B cell (primary cell): ENCODE results near the gene KRTAP4-4. TPM values are rescaled to one million over a fixed set of nuclear protein-coding genes. Genes with fewer than 3 reads are reported as not detected.
"Not testable (repeated sequence)": the region's sequence is repeated elsewhere in the genome, so short reads cannot be mapped to it uniquely, and the experiment has no call there.

Source experiments
- ATAC-seq: fragments of 200-7000 bp; cut with Tn5 transposase; one replicate; pipeline ENCODE4 v1.10.0; 2021; ENCODE audit warnings: low read depth, mild to moderate bottlenecking, moderate number of reproducible peaks, moderate library complexity
- CTCF ChIA-PET: fragments of 350-600 bp; sonication (Branson Sonifier 250); formaldehyde crosslinking; loops from one replicate; lab custom pipeline; 2021; ENCODE audit warnings: antibody characterized with exemption, inconsistent platforms; lab: Charles Lee
- POLR2A ChIA-PET: fragments of 350-600 bp; sonication (Branson Sonifier 250); formaldehyde crosslinking; loops from one replicate; lab custom pipeline; 2021; ENCODE audit warnings: antibody characterized with exemption; lab: Charles Lee
- DNase-seq: peaks from one replicate; pipeline ENCODE4 v3.0.0; 2013
- H2AFZ ChIP-seq: 2 replicates; pipeline ENCODE4 v1.6.1; 2012; ENCODE audit warnings: mild to moderate bottlenecking, low read depth, low read length; ENCODE audit not compliant: insufficient read depth, poor library complexity, severe bottlenecking
- H3K27ac ChIP-seq, 2 donors: 1 replicate in 1 of 2; 2 replicates in 1 of 2; pipeline ENCODE4 v1.5.1; 2012 to 2013; ENCODE audit warnings: low read length in 2 of 2, mild to moderate bottlenecking in 2 of 2, moderate library complexity in 1 of 2
- H3K27me3 ChIP-seq, 4 experiments: fragments of 200-600 bp in 1 of 4; sonication (generic) in 1 of 4; replicated peaks in 1 of 4; 1 replicate in 2 of 4; 2 replicates in 2 of 4; pipeline versions ENCODE4 v1.6.1 to v1.7.0; 2013 to 2016; ENCODE audit warnings: low read length in 3 of 4, mild to moderate bottlenecking in 2 of 4, mixed read lengths in 1 of 4, moderate library complexity in 1 of 4; ENCODE audit not compliant: insufficient read depth in 4 of 4, control insufficient read depth in 3 of 4; ENCODE audit errors: control extremely low read depth in 1 of 4
- H3K36me3 ChIP-seq, 2 experiments: replicated peaks in 1 of 2; 1 replicate in 1 of 2; 2 replicates in 1 of 2; pipeline versions ENCODE4 v1.6.1 to v1.7.1; 2013; ENCODE audit warnings: low read length in 1 of 2; ENCODE audit not compliant: insufficient read depth in 2 of 2, control insufficient read depth in 1 of 2; ENCODE audit errors: control extremely low read depth in 1 of 2, extremely low read depth in 1 of 2
- H3K4me1 ChIP-seq, 2 donors: fragments of 200-600 bp in 1 of 2; sonication (generic) in 1 of 2; 1 replicate in 1 of 2; 2 replicates in 1 of 2; pipeline versions ENCODE4 v1.5.1 to v1.6.1; 2013 to 2017; ENCODE audit warnings: low read length in 2 of 2; ENCODE audit not compliant: control insufficient read depth in 2 of 2, insufficient read depth in 2 of 2
- H3K4me2 ChIP-seq: replicated peaks from 2 replicates; pipeline ENCODE3; 2012; ENCODE audit warnings: mild to moderate bottlenecking, low read depth, low read length; ENCODE audit not compliant: poor library complexity, severe bottlenecking
- H3K4me3 ChIP-seq, 5 experiments: fragments of 200-600 bp in 1 of 5; sonication (generic) in 1 of 5; 1 replicate in 3 of 5; 2 replicates in 2 of 5; pipeline versions ENCODE4 v1.5.1 to v1.7.0; 2011 to 2016; ENCODE audit warnings: low read length in 4 of 5, mild to moderate bottlenecking in 4 of 5, low read depth in 2 of 5, control low read depth in 1 of 5, moderate library complexity in 1 of 5; ENCODE audit not compliant: insufficient read depth in 1 of 5; ENCODE audit errors: control extremely low read depth in 1 of 5, extremely low read depth in 1 of 5
- H3K79me2 ChIP-seq: fragments of 200-600 bp; sonication (generic); one replicate; pipeline ENCODE4 v1.6.0; 2016; ENCODE audit warnings: low read length; ENCODE audit not compliant: control insufficient read depth, insufficient read depth
- H3K9ac ChIP-seq: fragments of 200-600 bp; sonication (generic); 2 replicates; pipeline ENCODE4 v1.6.1; 2017; ENCODE audit warnings: mild to moderate bottlenecking, low read length, moderate library complexity
- H3K9me3 ChIP-seq, 3 donors: one replicate each; pipeline versions ENCODE4 v1.6.1 to v1.7.1; 2013; ENCODE audit warnings: low read length in 2 of 3; ENCODE audit not compliant: control insufficient read depth in 2 of 3, insufficient read depth in 1 of 3; ENCODE audit errors: control extremely low read depth in 1 of 3
- H4K20me1 ChIP-seq: 2 replicates; pipeline ENCODE4 v1.6.0; 2012; ENCODE audit warnings: mild to moderate bottlenecking, low read length; ENCODE audit not compliant: insufficient read depth, control insufficient read depth, poor library complexity, severe bottlenecking
- H3K27ac Mint-ChIP-seq: one replicate; pipeline ENCODE4 v1.8.0; 2021; ENCODE audit warnings: mixed read lengths
- H3K27me3 Mint-ChIP-seq: one replicate; pipeline ENCODE4 v1.8.0; 2021; ENCODE audit warnings: mixed read lengths
- H3K4me1 Mint-ChIP-seq: one replicate; pipeline ENCODE4 v1.8.0; 2021; ENCODE audit warnings: mixed read lengths
- H3K4me3 Mint-ChIP-seq: one replicate; pipeline ENCODE4 v1.8.0; 2021; ENCODE audit warnings: mixed read lengths
- H3K9me3 Mint-ChIP-seq: one replicate; pipeline ENCODE4 v1.8.0; 2022; ENCODE audit warnings: mixed read lengths; ENCODE audit not compliant: insufficient read depth
- CTCF ChIP-seq: fragments of 200-600 bp; IDR thresholded peaks from one replicate; pipeline ENCODE4 v1.8.0; 2022; ENCODE audit warnings: antibody characterized with exemption, mild to moderate bottlenecking
- EZH2 ChIP-seq: IDR thresholded peaks from 2 replicates; pipeline ENCODE4 v1.6.1; 2012; ENCODE audit warnings: borderline replicate concordance, low read depth, mild to moderate bottlenecking, moderate library complexity, low read length; ENCODE audit not compliant: insufficient read depth, poor library complexity, severe bottlenecking
- WGBS: methylation state at CpG from one replicate; pipeline ENCODE4 v1.1.5; 2013; ENCODE audit warnings: missing lambda C conversion rate; ENCODE audit not compliant: insufficient coverage; 5-methylcytosine and 5-hydroxymethylcytosine counted together
- intact Hi-C: fragments of 100-400 bp; cut with micrococcal nuclease; formaldehyde crosslinking; loops from one replicate; pipeline ENCODE4 v1.10.0; 2022
- polyA plus RNA-seq: library from polyadenylated mRNA; depleted of rRNA; stranded (reverse); fragments of >200 nt; gene quantifications from 2 replicates; pipeline ENCODE4 v1.2.3, GENCODE V29; 2012
- total RNA-seq, 2 donors: library from RNA; stranded (reverse); fragments of 120-200 nt in 1 of 2; gene quantifications; 1 replicate in 1 of 2; 2 replicates in 1 of 2; pipeline versions ENCODE4 v1.2.3 to v1.2.4, GENCODE V29; 2013 to 2022

The KRTAP4-4 gene
- total and polyA plus RNA-seq, 2 donors (not counting 1 experiment from before 2014, with no cell fraction given): not detected

GRCh38 chr17:41140360-41141131 lies 20.0 kb downstream of the KRTAP4-4 start, which contains the start of gene KRTAP4-6:
KRTAP4-6 (minus strand) TSS chr17:41140544; CDS start chr17:41140487, 57 bp downstream.
- intact Hi-C loops: no loop called here
- ATAC-seq: no peak
- H2AFZ ChIP-seq: no peak within 1 kb of the TSS
- H3K4me3 ChIP-seq: no peak within 1 kb of the TSS
- H3K36me3 ChIP-seq: no peaks in the 10 kb centered on the region
- no peaks in the 10 kb centered on the region for H3K27me3 ChIP-seq
- no peak for DNase-seq
- H3K9ac ChIP-seq: no peak within 1 kb of the TSS
- H3K27ac Mint-ChIP-seq: no peak within 1 kb of the TSS
- POLR2A ChIA-PET: interaction anchor here (0.7 kb wide), 1 partner anchor 733 kb away, joined by 3 read pairs; no protein-coding TSS in a partner anchor
- no peaks in the 10 kb centered on the region for H3K4me1 ChIP-seq
- peaks cover 6 to 16% (median 14%) of the 10 kb centered on the region in 3 donors for H3K9me3 ChIP-seq
- H4K20me1 ChIP-seq: no peaks in the 10 kb centered on the region
- H3K4me1 Mint-ChIP-seq: no peaks in the 10 kb centered on the region
- no peak within 1 kb of the TSS for H3K4me2 ChIP-seq
- 97% methylated on average over 5 of the region's 6 CpGs for WGBS
- H3K79me2 ChIP-seq: no peaks in the 10 kb centered on the region
- no peak within 1 kb of the TSS for H3K4me3 Mint-ChIP-seq
- no peak for TF ChIP-seq CTCF
- no peak for TF ChIP-seq EZH2
- peaks cover 14% of the 10 kb centered on the region for H3K9me3 Mint-ChIP-seq
- no peak within 1 kb of the TSS for H3K27ac ChIP-seq
- CTCF ChIA-PET: no interaction called here
- H3K27me3 Mint-ChIP-seq: peaks cover 16% of the 10 kb centered on the region

GRCh38 chr17:41139865-41140264 lies 20.7 kb downstream of the KRTAP4-4 start:
- H3K79me2 ChIP-seq, intact Hi-C loops, H3K4me3 Mint-ChIP-seq, CTCF ChIA-PET, H3K9ac ChIP-seq, ATAC-seq, H3K36me3 ChIP-seq, H3K4me3 ChIP-seq, H3K27me3 ChIP-seq, H3K4me1 ChIP-seq, H3K27ac Mint-ChIP-seq, H2AFZ ChIP-seq, DNase-seq, H3K27ac ChIP-seq, H3K4me2 ChIP-seq, H3K4me1 Mint-ChIP-seq, H4K20me1 ChIP-seq: not testable (repeated sequence)
- H3K9me3 ChIP-seq: peaks cover 6 to 16% (median 14%) of the 10 kb centered on the region in 3 donors
- peaks cover 14% of the 10 kb centered on the region for H3K9me3 Mint-ChIP-seq
- H3K27me3 Mint-ChIP-seq: peaks cover 16% of the 10 kb centered on the region
- WGBS: 94% methylated on average over 12 of the region's 12 CpGs
- POLR2A ChIA-PET: interaction anchor here (0.7 kb wide), 1 partner anchor 732 kb away, joined by 3 read pairs; no protein-coding TSS in a partner anchor
